ENCODE data around the gene SH3PXD2A. TPM values are rescaled to one million over a fixed set of nuclear protein-coding genes. Genes with fewer than 3 reads are reported as not detected.

The SH3PXD2A gene
- total RNA-seq, 2 experiments from 2014 or later: 10.2 to 10.9 TPM

DNA sequence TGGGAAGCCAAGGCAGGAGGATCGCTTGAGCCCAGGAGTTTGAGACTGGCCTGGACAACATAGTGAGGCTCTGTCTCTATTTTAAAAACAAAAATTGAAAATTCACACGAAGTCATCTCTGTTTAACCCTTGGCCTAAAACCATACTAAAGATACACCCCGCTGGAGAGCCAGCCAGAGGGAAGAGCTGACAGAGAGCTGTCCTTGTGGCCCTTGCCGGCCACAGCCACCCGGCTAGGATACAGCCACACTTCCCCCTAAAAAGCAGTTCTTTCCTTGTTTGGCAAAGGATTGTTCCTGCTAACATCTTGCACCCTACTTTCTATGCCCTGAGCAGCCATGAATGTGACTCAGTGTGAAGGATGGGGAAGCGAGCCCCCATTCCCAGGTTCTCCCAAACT is 49.6 kb downstream of the SH3PXD2A start:
- H3K4me1 Mint-ChIP-seq: peaks cover 8% of the 10 kb centered on the region
- no peak for DNase-seq
- H3K9me3 Mint-ChIP-seq: no peaks in the 10 kb centered on the region
- H3K27me3 Mint-ChIP-seq: no peaks in the 10 kb centered on the region
- H3K36me3 Mint-ChIP-seq: no peaks in the 10 kb centered on the region
- no peak overlapping the region for H3K27ac Mint-ChIP-seq
- no peak overlapping the region for H3K4me3 Mint-ChIP-seq

DNA sequence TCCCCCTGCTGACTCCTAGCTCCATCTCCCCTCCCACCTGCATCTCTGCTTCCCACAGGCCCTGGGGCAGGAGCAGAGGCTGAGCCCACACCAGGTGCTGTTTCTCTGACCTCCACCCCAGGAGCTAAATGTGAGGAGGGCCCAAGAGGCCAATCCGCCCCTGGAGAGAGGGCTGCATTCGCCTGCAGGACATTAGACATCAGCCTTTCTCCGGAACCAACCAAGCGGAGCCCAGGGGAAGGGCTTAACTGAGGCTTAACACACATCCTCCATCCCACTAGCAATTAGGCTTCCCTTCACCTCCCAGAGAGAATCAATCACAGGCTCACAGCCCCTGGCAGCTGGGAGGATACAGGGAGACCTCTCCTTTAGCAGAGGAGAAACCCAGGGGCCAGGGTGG is 50.5 kb downstream of the SH3PXD2A start:
- Mint-ChIP-seq H3K4me1 (peaks cover 12% of the 10 kb centered on the region), H3K36me3 (no peaks in the 10 kb centered on the region), H3K9me3 (no peaks in the 10 kb centered on the region), H3K27ac (no peak overlapping the region), H3K27me3 (no peaks in the 10 kb centered on the region), H3K4me3 (no peak overlapping the region)
- no peak for DNase-seq

DNA sequence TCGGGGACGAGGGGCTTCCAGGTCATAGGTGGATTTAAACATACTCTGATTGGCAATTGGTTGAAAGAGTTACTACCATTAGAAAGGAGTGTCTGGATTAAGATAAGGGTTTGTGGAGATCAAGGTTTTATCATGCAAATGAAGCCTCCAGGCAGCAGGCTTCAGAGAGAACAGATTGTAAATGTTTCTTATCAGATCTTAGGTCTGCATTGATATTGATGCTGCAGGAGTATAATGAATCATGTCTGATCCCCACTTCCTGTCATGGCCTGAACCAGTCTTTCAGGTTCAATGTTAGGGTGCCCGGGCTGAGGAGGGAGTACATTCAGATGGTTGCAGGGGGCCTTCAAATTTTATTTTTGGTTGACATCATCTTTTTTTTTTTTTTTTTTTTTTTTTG is 51.4 kb downstream of the SH3PXD2A start:
- Mint-ChIP-seq H3K4me3 (no peak overlapping the region), H3K9me3 (no peaks in the 10 kb centered on the region), H3K4me1 (peaks cover 12% of the 10 kb centered on the region), H3K27ac (no peak overlapping the region), H3K27me3 (no peaks in the 10 kb centered on the region), H3K36me3 (no peaks in the 10 kb centered on the region)
- no peak for DNase-seq

DNA sequence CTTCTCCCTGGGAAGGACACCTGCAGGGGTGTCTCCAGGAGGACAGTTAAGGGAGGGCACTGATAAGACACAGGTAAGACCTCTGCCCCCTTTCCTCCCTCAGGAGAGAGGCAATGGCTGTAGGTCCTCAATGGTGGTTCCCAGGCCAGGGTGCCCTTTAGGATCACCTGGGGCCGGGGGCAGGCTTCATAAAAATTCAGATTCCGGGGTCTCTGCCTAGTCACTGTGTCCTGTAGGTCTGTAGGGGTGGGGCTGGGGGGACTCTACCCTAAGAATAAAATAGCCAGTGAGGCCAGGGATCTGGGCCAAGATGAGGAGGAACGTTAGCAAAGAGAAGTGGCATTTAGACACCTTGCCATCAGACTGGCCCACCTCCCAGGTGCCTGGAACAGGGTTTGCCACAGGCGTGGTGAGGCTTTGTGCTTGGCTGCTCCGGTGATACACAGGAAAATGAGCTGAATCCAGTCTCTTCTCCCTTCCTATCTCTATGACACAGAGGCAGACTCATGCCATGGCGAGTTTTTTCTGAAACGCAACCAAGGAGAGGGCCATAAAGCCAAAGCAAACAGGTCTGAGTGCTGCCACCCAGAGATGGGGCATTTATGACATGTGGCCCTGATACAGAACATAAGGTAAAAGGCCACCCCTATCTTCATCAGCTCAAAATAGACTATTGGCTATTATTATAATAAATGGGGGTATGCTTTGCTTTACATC is 52.6 kb downstream of the SH3PXD2A start:
- Mint-ChIP-seq H3K27me3 (no peaks in the 10 kb centered on the region), H3K4me1 (peaks cover 12% of the 10 kb centered on the region), H3K27ac (no peak overlapping the region), H3K36me3 (no peaks in the 10 kb centered on the region), H3K9me3 (no peaks in the 10 kb centered on the region), H3K4me3 (no peak overlapping the region)
- no peak for DNase-seq

DNA sequence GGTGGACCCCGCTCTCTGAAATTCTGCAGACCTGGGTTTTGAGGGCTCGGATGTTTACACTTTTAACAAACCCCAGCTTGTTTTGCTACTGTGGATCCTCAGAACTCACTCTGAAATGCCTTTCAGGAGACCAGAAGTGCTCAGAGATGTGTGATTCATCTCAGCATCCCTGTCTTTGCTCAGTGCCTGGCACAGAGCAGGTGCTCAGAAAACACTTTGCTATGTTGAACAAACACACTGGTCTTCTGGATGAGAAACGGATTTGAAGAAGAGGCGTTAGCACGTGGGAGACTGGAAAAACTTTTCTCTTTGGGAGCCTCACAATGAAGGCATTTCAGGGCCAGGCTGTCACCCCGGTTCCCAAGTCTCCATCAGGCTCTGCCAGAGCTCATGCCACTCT is 53.3 kb downstream of the SH3PXD2A start:
- H3K27me3 Mint-ChIP-seq: no peaks in the 10 kb centered on the region
- no peak overlapping the region for H3K27ac Mint-ChIP-seq
- H3K4me3 Mint-ChIP-seq: no peak overlapping the region
- H3K36me3 Mint-ChIP-seq: no peaks in the 10 kb centered on the region
- no peaks in the 10 kb centered on the region for H3K9me3 Mint-ChIP-seq
- DNase-seq: no peak
- H3K4me1 Mint-ChIP-seq: peaks cover 12% of the 10 kb centered on the region

DNA sequence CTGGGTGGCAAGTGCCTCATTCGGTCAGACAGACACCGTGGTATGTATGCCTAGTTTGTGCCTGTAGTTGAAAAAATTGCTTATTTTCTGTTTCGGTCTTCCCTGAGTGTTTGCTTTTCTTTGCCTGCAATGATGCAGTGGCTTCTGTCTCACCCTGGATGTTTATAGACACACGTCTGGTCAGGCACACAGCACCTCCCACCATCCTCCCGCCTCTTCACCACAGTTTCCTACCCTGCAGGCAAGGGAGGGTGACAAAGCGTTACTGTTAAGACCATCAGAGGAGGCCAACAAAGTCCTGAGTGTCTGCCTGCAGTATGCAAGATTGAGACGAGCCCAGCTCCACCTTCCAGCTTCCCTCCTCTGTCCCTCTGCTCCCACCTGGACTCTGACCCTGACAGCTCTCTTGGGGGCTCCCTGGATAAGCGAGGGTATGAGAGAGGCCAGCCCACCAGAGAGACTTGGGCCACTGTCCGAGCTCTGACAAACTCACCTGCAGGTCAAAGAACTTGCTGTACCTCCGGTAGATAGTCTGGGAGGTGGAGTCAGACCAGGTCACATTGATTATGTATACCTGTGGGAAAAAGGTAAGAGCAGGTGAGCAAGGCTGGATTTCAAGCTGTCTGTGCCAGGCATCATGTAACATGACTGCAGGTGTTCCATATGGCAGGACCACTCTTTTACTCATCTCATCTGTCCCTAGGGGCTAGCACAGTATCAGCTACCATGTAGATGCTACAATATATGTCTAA is 54.4 kb downstream of the SH3PXD2A start:
- Mint-ChIP-seq H3K9me3 (no peaks in the 10 kb centered on the region), H3K27ac (no peak overlapping the region), H3K27me3 (peaks cover 5% of the 10 kb centered on the region), H3K36me3 (no peaks in the 10 kb centered on the region), H3K4me1 (peaks cover 12% of the 10 kb centered on the region), H3K4me3 (no peak overlapping the region)
- peak; percentile 38 for DNase-seq

DNA sequence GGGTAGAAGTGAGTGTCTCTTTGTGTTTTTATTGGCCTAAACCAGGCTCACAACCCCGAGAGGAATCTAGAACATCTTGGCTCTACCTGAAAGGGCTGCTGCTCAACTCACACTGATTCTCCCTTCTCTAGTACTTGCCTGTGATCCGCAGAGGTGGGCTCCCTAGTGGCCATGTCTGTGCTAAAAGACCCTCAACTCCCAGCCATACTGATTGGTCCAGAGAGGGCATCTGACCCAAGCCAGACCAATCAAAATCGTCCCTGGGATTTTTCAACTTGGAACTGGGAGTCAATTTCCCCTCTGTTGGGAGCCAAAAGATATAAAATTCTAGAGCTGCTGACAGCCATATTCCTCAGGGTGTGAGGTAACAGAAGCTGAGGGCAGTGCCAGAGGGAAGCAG is 55.3 kb downstream of the SH3PXD2A start:
- DNase-seq: no peak
- no peaks in the 10 kb centered on the region for H3K9me3 Mint-ChIP-seq
- peaks cover 12% of the 10 kb centered on the region for H3K4me1 Mint-ChIP-seq
- H3K36me3 Mint-ChIP-seq: no peaks in the 10 kb centered on the region
- peaks cover 5% of the 10 kb centered on the region for H3K27me3 Mint-ChIP-seq
- H3K27ac Mint-ChIP-seq: no peak overlapping the region
- no peak overlapping the region for H3K4me3 Mint-ChIP-seq

DNA sequence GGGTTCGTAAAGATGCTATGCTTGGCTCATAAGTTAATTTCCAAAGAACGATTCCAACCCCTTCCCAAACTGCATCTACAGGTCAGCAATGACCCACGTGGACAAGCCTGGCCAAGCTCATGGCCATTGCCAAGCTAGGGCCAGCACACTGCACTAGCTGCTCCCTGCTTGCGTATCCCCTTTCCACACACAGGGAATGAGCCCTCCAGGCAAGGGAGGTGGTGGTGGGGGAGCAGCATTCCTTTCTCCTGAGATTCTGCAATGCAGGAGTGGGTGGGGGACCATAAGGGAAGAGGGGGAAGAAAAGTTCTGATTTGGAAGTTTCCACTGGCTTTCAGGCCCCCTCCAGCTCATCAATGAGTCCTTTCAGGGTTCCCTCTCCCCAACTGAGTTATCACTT is 56.0 kb downstream of the SH3PXD2A start:
- peaks cover 12% of the 10 kb centered on the region for H3K4me1 Mint-ChIP-seq
- peaks cover 5% of the 10 kb centered on the region for H3K27me3 Mint-ChIP-seq
- H3K9me3 Mint-ChIP-seq: no peaks in the 10 kb centered on the region
- no peaks in the 10 kb centered on the region for H3K36me3 Mint-ChIP-seq
- no peak for DNase-seq
- H3K27ac Mint-ChIP-seq: no peak overlapping the region
- H3K4me3 Mint-ChIP-seq: no peak overlapping the region

DNA sequence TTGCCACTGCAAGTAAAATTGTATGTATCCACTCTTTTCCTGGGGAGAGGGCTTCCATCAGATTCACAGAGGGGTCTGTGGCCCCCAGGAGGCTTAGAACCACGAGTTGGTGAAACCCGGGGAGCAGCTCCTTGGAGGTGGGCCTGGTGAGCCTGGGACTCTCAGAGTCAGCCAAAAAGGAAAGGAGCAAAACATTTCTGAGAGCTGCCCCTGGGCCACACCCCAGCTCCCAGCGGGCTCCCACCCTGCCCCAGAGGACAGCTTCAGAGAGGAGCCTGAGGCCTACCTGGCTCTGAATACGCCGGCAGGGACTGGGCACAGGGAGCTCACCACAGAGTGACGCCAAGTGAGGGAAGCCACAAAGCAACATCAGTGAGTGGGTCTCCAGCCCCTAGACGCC is 56.9 kb downstream of the SH3PXD2A start:
- no peaks in the 10 kb centered on the region for H3K36me3 Mint-ChIP-seq
- peaks cover 5% of the 10 kb centered on the region for H3K27me3 Mint-ChIP-seq
- no peaks in the 10 kb centered on the region for H3K9me3 Mint-ChIP-seq
- DNase-seq: no peak
- no peak overlapping the region for H3K27ac Mint-ChIP-seq
- no peak overlapping the region for H3K4me3 Mint-ChIP-seq
- peaks cover 7% of the 10 kb centered on the region for H3K4me1 Mint-ChIP-seq

DNA sequence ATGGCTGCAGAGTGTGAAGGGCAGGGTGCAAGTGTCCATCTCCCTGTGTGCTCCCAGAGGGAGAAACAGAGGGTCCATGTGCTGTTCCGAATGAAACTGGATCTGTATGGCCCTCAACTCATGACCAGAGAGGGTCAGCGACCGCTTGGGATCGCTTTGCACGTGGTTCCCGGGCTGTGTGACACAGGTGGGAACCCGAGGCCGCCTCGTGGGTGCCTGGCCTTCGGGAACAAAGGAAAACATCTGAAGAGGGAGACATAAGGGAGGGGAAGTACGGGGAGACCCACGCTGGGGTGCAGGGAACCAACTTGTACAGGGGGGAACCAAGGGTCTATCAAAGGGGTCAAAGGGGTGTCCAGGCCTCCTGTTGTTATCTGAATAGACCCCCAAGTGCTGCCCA is 57.5 kb downstream of the SH3PXD2A start:
- Mint-ChIP-seq H3K36me3 (no peaks in the 10 kb centered on the region), H3K27me3 (peaks cover 5% of the 10 kb centered on the region), H3K9me3 (no peaks in the 10 kb centered on the region), H3K4me3 (no peak overlapping the region), H3K4me1 (peaks cover 7% of the 10 kb centered on the region), H3K27ac (no peak overlapping the region)
- no peak for DNase-seq

DNA sequence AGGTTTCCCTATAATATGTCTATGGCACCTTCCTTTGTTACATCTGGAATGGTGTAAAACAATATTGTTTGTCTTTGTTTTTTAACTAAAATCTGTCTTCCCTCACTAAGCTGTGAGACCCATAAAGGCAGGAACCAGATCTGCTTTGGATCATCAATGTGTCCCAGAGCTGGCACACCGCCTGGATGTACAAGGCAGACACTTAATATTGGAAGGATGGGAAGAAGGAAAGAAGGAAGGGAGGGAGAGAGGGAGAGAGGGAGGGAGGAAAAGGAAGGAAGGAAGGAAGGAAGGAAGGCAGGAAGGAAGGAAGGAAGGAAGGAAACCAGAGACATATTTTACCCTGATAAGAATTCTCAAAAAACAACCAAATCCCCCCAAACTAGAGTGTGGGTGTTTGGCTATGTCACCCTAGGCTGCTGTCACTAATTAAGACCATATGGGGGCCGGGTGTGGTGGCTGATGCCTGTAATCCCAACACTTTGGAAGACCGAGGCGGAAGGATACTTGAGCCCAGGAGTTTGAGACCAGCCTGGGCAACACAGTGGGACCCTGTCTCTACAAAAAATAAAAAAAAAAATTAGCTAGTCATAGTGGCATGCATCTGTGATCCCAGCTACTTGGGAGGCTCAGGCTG is 59.6 kb downstream of the SH3PXD2A start:
- Mint-ChIP-seq H3K4me1 (peaks cover 3% of the 10 kb centered on the region), H3K9me3 (no peaks in the 10 kb centered on the region), H3K36me3 (no peaks in the 10 kb centered on the region), H3K27ac (no peak overlapping the region), H3K27me3 (peaks cover 5% of the 10 kb centered on the region), H3K4me3 (no peak overlapping the region)
- no peak for DNase-seq

DNA sequence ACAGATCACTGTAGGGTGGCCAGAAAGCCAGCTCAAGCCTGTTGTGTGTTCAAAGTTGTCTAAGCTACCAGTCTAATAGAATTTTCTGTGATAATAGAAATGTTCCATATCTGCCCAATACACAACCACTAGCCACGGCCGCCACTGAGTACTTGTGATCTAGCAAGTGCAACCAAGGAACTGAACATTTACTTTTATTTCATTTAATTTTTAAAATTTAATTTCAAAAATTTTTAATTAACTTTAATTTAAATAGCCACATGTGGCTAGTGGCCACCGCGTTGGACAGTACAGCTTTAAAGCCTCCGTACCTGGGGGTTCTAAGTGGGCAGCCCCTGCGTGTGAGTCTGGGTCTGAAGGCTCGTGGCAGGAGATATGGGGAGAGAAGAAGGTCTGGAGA is 60.4 kb downstream of the SH3PXD2A start:
- H3K36me3 Mint-ChIP-seq: no peaks in the 10 kb centered on the region
- H3K9me3 Mint-ChIP-seq: no peaks in the 10 kb centered on the region
- DNase-seq: no peak
- no peaks in the 10 kb centered on the region for H3K4me1 Mint-ChIP-seq
- H3K4me3 Mint-ChIP-seq: no peak overlapping the region
- peaks cover 5% of the 10 kb centered on the region for H3K27me3 Mint-ChIP-seq
- no peak overlapping the region for H3K27ac Mint-ChIP-seq

DNA sequence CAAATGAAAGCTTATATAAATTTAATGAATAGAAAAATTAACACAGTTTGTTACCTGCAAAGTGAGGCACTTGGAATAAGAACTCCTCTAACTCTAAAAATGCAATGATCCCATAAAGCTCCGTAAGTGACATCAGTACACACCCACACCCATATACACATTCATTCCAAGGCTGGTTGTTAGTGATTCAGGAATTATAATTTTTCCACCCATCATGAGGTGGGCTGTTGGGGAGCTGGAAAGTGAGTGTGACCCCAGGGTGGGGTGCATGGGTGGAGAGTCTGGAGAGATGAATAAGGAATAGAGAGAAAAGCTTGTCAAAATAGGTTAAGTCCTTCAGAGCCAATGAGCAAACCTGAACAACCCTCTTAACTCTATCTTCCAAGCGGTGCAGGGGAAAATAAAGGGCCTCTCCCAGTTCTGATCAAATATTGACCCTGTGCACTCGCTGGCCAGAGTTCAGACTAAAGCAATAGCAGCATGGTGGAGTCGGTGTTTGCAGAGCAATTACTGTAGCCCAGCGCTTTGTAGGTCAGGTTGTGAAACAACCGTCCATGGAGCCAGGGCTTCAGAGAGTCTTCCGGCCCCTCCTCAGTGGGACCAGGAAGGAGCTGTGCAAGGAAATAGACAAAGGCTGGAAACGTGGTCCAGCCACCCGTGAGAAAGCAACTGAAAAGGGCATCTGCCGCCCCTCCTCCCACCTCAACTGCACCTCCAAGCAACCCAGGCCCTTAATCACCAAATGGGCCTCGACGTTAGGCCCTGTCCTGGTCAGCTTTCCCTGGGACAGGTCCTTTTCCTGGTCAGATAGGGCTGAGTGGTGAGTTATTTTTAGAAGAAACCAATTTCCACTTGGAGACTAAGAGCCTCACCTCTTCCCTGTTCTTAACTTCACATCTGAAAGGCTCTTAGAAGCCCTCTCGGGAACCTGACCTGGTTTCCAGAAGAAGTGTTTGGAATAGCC is 61.2 kb downstream of the SH3PXD2A start:
- H3K36me3 Mint-ChIP-seq: no peaks in the 10 kb centered on the region
- H3K9me3 Mint-ChIP-seq: no peaks in the 10 kb centered on the region
- H3K4me1 Mint-ChIP-seq: peaks cover 6% of the 10 kb centered on the region
- no peak for DNase-seq
- H3K4me3 Mint-ChIP-seq: no peak overlapping the region
- H3K27me3 Mint-ChIP-seq: peaks cover 5% of the 10 kb centered on the region
- H3K27ac Mint-ChIP-seq: no peak overlapping the region

DNA sequence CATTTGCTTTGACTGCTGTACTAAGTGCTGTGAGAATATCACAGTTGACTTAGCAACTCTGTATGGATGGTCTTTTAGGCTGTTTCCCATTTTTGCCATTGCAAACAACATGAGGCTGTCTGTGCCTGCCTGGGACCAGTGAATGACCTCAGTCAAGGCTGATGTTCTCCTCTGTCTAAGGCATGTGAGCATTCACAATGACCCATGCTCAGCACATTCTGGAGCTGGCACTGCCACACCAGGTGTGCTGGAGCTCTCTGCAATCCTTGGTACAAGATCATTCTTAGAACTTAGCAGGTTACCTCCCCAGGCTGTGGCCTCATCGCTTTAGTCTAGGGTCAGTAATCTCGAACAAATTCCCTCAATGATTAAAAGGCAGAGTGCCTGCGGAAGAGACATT is 61.9 kb downstream of the SH3PXD2A start:
- no peak overlapping the region for H3K27ac Mint-ChIP-seq
- H3K36me3 Mint-ChIP-seq: no peaks in the 10 kb centered on the region
- H3K4me3 Mint-ChIP-seq: no peak overlapping the region
- H3K9me3 Mint-ChIP-seq: no peaks in the 10 kb centered on the region
- no peak for DNase-seq
- H3K27me3 Mint-ChIP-seq: peaks cover 5% of the 10 kb centered on the region
- H3K4me1 Mint-ChIP-seq: peaks cover 6% of the 10 kb centered on the region

DNA sequence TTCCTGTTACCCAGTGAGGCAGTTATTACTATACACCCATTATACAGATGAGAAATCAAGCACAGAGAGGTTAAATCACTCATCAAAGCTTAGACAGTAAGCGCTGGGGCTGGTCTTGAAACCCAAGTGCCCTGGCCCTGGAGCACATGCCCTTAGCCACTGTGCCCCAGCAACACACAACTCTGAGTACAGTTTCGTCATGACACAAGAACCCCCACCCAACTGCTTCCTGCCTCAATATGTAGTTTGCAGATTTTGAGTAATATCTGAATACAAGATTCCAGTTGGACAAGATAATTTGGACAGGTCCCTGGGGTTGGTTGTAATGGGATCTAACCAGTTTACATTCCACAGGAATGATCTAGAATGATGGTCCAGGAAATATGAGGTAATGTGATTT is 62.8 kb downstream of the SH3PXD2A start:
- Mint-ChIP-seq H3K27me3 (peaks cover 5% of the 10 kb centered on the region), H3K36me3 (no peaks in the 10 kb centered on the region), H3K4me1 (peaks cover 6% of the 10 kb centered on the region), H3K27ac (no peak overlapping the region), H3K9me3 (no peaks in the 10 kb centered on the region), H3K4me3 (no peak overlapping the region)
- DNase-seq: no peak
